Bronchial epithelial cell (primary cell): Measurements from ENCODE around the gene HAPLN3. TPM values are rescaled to one million over a fixed set of nuclear protein-coding genes. Genes with fewer than 3 reads are reported as not detected.

Experiments
- DNase-seq: peaks from one replicate; pipeline ENCODE4 v3.0.0-alpha.2; 2010; ENCODE audit warnings: low read depth
- FAIRE-seq: peaks from 2 replicates; lab custom pipeline; 2011; peaks lifted over from hg19 to GRCh38; lab: Jason Lieb, UNC
- H3K27me3 ChIP-seq: 2 replicates; pipeline ENCODE4 v1.5.1; 2011; ENCODE audit warnings: low read length; ENCODE audit not compliant: control insufficient read depth, insufficient read depth
- H3K36me3 ChIP-seq: 2 replicates; pipeline ENCODE4 v1.5.1; 2011; ENCODE audit warnings: low read length; ENCODE audit not compliant: control insufficient read depth, insufficient read depth
- H3K4me3 ChIP-seq: 2 replicates; pipeline ENCODE4 v1.5.1; 2011; ENCODE audit warnings: mild to moderate bottlenecking, low read depth, low read length, control low read depth
- CTCF ChIP-seq: IDR thresholded peaks from 2 replicates; pipeline ENCODE4 v1.5.1; 2011; ENCODE audit warnings: mild to moderate bottlenecking, moderate library complexity, low read length, control low read depth, inconsistent platforms; ENCODE audit not compliant: insufficient read depth, severe bottlenecking
- total RNA-seq: library from RNA; depleted of rRNA; stranded (reverse); fragments of >200 nt; gene quantifications from 2 replicates; pipeline ENCODE4 v1.2.1, GENCODE V29; 2014

HAPLN3 gene
- total RNA-seq, 1 donor from 2014 or later, result 1.1 TPM

DNA sequence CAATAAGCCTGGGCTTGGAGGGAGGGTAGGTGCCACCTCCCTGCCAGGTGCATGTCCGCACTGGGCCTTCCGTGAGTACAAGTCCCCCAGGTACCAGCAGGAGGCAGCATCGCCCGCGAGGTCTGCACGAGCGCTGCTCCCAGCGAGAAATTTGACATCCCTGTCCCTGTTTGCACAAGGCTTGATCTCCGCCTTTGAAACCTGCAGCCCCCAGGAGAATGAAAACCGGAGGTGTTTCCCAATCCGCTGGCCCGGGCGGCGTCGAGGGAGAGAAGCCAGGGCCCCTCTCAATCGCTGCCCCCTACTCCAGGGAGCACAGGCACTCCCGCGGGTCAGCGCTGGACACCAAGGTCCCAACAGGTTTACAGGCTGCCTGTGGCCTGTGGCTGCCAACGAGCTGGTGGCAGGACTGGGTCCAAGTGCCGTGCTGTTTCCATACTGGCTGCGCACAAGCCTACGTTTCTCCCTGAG, 961 bp downstream of the HAPLN3 start:
- FAIRE-seq, result peak; percentile 77
- peak; percentile 63 for DNase-seq

DNA sequence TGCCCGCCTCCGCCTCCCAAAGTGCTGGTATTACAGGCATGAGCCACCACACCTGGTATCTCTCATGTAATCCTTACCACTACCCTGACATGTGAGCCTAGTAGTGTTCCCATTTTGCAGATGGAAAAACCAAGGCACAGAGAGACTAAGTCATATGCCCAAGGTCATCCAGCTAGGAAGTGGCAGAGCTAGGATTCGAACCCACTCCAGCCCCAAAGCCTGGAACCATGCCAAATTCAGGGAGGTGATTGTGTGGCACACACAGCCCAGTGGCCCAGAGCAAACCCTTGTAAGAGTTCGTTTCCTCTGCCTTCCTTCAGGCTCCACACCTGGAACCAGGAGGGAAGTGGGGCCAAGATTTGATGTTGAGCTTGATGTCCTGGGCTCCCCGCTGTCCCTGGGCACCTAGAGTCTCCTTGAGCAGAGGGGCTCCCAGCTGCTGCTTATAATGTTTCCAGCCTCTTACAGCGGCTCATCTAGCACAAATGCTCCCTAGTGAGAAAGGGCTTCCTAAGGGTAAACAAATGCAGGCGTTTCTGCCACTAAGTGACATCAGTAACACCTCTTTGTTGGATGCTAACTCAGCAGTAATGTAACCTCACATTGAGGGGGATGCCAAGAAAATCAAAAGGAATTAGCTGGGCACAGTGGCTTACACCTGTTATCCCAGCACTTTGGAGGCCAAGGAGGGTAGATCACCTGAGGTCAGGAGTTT, 3.6 kb downstream of the HAPLN3 start:
- no peaks in the 10 kb centered on the region for H3K36me3 ChIP-seq
- TF ChIP-seq CTCF, result no peak
- no peak for FAIRE-seq
- H3K4me3 ChIP-seq, result no peak overlapping the region
- DNase-seq, result no peak
- no peaks in the 10 kb centered on the region for H3K27me3 ChIP-seq

More for the DNA sequence above, 961 bp downstream of the HAPLN3 start:
- no peaks in the 10 kb centered on the region for H3K27me3 ChIP-seq
- peak; percentile 96 for TF ChIP-seq CTCF
- peak overlapping the region; percentile 41 for H3K4me3 ChIP-seq
- no peaks in the 10 kb centered on the region for H3K36me3 ChIP-seq

DNA sequence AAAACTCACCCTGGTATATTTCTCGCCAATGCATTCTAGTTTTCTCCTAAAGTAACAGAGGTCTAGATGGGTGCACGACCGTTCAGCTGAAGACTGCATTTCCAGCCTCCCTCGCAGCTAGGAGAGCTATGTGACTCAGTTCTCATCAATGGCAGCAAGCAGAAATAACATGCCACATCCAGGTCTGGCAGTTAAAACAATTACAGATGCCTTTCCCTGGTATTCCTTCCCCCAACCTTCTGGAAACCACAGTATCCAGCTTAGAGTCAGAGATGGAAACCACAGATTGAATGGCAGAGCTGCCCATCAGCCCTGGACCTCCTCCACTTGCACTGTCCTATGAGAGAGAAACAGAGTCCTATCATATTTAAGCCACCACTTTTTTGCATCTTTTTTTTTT, 4.8 kb downstream of the HAPLN3 start:
- no peak overlapping the region for H3K4me3 ChIP-seq
- TF ChIP-seq CTCF, result no peak
- no peaks in the 10 kb centered on the region for H3K27me3 ChIP-seq
- no peaks in the 10 kb centered on the region for H3K36me3 ChIP-seq
- no peak for FAIRE-seq
- no peak for DNase-seq

GRCh38 chr15:88888719-88889118, 6.6 kb downstream of the HAPLN3 start:
- Histone ChIP-seq H3K27me3 (no peaks in the 10 kb centered on the region), H3K36me3 (no peaks in the 10 kb centered on the region), H3K4me3 (no peak overlapping the region)
- DNase-seq, result no peak
- no peak for TF ChIP-seq CTCF
- no peak for FAIRE-seq

DNA sequence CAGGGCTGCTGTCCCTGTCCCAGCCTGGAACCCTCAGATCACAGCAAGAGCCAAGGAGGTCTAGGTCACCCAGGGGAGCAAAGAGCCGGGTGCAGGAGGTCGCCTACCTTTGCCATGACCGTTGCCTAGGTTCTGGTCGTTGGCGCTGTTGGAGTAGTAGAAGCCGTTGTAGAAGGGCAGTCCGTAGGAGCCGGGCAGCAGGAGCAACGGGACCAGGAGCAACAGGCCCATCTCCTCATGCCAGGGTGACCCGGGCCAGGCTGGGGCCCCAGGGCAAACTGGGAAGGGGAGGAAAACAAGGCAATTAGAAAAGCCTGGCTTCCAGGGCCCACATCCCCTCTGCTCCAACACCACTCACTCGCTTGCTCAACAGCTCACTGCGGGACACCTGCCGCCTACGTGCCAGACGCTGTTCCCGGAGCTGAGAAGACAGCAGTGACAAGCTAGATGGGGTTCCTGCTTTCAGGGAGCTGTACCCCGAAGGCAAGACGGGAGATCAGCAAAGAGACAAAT, 8.2 kb downstream of the HAPLN3 start:
- no peaks in the 10 kb centered on the region for H3K27me3 ChIP-seq
- DNase-seq (no peak), FAIRE-seq (no peak)
- H3K4me3 ChIP-seq, result no peak overlapping the region
- no peaks in the 10 kb centered on the region for H3K36me3 ChIP-seq
- no peak for TF ChIP-seq CTCF
